GM18526 (cell line): ENCODE measurements around the gene ZNF865.
A peak's percentile ranks its signal among the peaks of the same experiment; 100 is the strongest.

Source experiments
- POLR2A ChIP-seq: IDR thresholded peaks from 3 replicates; pipeline ENCODE4 v1.6.1; 2011; ENCODE audit not compliant: insufficient read length; ENCODE audit errors: extremely low read depth

ZNF865 gene

GRCh38 chr19:55644842-55645511 lies 39.5 kb downstream of the ZNF865 start:
- TF ChIP-seq POLR2A, result no peak

DNA sequence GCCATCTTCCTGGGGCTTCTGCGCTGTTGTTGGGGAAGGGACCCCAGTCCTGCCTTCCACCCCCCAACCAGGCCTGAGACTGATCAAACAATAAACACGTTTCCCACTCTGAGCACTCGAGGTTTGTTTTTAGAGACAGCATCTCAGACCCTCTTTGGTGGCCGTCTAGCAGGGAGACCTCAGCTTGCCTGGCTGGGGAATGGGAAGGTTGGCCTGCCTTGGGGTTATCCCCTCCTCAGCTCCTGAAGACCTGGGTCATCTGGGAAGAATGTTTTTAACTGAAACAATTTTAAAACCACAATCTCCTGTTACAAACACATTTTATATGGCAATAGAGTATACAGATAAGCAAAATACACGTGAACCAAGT lies 40.0 kb downstream of the ZNF865 start:
- no peak for TF ChIP-seq POLR2A

GRCh38 chr19:55646889-55647731 lies 41.7 kb downstream of the ZNF865 start:
- no peak for TF ChIP-seq POLR2A

GRCh38 chr19:55647732-55648584 lies 42.5 kb downstream of the ZNF865 start, which contains the start of gene CCDC106:
TSS of gene CCDC106 (plus strand) at chr19:55648212. CDS start at chr19:55649047, 835 bp downstream.
- TF ChIP-seq POLR2A, result no peak

DNA sequence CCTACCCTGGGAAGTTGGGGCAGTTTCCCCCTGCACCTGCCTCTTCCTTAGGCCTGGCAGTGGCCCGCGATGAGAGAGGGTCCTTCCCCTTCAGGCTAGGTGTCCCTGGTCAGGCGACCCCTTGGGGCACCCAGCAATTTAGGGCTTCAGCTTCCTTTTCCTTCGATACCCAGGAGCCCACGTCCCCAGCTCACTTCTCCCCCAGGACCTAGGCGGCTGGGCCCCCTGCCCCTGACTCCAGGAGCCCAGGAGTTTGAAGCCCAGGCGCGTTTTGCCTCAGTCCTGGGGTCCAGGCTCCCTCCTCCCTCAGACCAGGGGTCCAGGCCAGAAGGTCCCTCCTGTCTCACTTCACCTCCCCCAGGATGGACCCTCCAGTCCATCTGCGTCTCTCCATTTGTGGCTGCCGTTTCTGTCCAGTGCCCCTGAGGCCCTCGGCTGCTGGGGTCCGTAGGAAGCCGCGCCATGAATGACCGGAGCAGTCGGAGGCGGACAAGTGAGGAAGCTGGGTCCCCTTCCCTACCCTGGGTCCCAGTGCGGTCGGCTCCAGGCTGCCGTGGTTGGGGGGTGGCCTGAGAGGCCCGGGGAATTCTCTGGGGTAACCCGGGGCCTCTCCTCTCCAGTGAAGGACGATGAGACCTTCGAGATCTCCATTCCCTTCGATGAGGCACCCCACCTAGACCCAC lies 43.3 kb downstream of the ZNF865 start:
- no peak for TF ChIP-seq POLR2A

DNA sequence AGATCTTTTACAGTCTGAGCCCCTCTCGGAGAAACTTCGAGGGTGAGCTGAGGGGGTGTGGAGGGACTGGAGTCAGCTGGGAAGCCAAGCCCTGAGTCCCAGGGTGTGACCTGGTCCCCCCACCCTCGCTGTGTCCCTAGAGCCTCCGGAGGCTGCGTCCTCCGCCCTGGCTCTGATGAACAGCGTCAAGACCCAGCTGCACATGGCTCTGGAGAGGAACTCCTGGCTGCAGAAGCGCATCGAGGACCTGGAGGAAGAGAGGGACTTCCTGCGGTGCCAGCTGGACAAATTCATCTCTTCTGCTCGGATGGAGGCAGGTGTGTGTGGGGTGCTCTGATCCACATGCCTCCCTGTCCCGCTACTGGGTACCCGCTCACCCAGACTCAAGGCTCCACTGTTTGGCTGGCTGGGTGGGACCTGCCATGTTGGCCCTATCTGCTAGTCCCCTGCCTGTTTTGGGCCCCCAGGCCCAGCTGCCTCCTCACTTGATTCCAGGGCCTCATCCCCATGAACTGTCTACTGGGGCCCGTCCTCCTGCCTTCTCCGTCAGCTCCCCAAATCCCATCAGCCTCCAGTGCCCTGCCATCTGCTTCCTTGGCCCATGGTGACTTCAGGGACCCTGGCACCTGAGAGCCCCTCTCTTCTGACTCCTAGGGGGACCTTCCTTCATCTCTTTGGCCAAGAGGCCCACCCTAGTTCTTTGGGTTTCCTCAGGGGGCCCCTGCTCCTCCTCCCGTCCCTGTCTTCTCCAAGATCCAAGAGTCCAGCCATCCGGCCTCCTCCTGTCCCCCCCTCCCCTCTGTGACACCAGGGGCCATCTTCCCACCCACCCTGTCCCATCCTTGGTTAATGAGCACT lies 44.0 kb downstream of the ZNF865 start:
- TF ChIP-seq POLR2A, result no peak

DNA sequence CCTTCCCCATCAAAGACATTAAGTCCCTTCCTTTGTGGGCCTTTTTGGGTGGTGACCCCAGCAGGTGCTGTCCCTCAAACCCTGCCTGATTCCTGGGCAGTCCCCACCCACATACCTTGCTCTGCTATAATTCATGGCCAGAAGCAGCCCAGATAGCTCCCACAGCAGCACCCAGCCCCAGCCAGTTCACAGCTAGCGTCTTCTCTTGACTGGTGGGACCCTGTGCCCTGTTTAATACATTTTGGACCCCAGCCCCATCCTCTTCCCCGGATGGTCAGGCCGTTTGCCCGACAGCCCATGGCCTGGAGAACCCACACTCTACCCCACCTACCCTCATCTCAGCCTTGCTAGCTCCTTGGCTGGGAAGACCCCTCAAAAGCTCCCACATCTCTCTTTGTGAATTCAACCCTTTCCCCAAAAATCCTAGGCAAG lies 44.7 kb downstream of the ZNF865 start:
- TF ChIP-seq POLR2A, result no peak

- TF ChIP-seq POLR2A, result no peak
These were observed 45.3 kb downstream of the ZNF865 start for GRCh38 chr19:55650602-55651230.

DNA sequence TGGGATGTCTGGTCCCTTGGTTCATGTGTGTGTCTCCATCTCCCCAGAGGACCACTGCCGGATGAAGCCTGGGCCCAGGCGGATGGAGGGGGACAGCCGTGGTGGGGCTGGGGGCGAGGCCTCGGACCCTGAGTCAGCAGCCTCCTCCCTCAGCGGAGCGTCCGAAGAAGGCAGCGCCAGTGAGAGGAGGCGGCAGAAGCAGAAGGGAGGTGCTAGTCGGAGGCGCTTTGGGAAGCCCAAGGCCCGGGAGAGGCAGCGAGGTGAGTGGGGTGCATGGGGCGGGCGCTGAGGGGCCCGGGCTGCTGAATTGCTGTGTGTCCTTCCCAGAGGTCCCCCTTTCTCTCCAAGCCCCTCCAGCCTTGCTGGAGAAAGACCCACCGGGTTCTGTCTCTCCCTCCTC lies 45.8 kb downstream of the ZNF865 start:
- no peak for TF ChIP-seq POLR2A

GRCh38 chr19:55652311-55653128 lies 47.1 kb downstream of the ZNF865 start:
- TF ChIP-seq POLR2A, result no peak

DNA sequence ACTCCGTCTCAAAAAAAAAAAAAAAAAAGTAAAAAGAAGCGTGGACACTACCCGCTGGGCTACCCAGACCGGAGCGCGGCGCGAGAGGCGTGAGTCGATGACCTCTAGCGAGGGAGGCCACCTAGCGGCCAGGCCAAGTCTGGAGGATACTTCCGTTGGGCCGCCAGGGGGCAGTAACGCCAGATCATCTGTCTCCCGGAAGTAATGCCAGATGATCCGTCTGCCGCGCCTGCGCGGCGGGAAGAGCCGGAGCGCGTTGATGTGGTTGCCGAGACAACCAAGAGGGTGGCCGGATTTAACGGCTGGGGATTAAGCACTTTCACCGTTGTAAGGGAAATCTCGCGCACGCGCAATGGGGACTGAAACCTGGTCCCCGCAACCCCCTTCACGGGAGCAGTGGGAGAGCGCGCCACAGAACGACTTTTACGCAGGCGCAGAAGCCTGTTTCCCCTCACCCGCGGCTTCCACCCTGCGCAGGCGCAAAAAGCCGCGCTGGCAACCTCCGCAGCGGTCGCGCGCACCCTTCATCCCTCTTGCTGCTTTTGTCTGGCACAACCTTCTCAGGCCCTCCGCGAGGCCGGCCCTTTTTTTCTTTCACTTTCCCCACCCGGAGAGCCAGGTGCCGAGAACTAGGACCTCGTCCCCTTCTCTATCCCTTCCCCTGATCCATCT lies 48.3 kb downstream of the ZNF865 start:
- peak; percentile 83 for TF ChIP-seq POLR2A

DNA sequence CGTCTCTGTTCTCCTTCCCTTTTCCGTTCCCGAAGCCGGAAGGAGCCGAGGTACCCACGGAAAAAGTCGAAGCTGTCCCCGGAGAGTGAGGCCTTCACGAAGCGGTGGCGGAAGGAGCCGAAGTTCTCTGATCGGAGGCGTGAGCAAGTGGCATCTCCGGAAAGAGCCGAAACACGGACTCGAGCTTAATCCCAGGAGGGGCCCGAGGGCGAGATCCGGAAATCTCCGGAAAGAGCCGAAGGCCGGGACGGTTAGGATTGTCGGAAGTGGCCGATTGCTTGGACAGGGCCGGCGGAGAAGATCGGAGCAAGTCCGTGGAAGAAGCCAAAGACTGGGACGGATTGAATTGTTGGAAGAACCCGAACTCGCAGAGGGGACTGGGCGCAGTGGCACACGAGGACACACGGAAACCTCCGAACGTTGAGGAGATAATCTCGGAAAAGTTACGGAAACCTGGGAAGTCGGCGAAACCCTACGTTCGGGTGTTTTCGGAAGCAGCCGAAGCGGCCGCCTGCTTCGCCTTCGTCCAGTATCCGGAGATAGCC lies 48.9 kb downstream of the ZNF865 start:
- TF ChIP-seq POLR2A, result no peak
